Stimulated activated CD4-positive, alpha-beta T cell treated with anti-CD3 and anti-CD28 coated beads, Interleukin-4, amount 100 ng/mL, for 24 hours (primary cell): ENCODE data around the gene CCT5.
"Not testable (repeated sequence)": the region's sequence is repeated elsewhere in the genome, so short reads cannot be mapped to it uniquely, and the experiment has no call there.

Experiments used
- DNase-seq: peaks from one replicate; pipeline ENCODE4 v3.0.0-alpha.2; 2020

Gene CCT5

DNA sequence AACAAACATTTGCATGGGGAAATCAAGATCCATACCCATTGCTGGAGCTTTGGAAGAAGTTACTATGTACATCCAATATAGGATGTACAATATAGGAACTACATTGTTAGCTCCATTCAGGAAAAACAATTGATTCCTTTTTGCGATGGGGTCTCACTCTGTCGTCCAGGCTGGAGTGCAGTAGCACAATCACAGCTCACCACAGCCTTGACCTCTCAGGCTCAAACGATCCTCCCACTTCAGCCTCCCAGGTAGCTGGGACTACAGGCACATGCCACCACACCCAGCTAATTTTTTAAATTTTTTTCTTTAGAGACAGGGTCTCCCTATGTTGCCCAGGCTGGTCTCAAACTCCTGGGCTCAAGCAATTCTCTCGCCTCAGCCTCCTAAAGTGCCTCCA lies 2.9 kb upstream of the CCT5 start:
- not testable (repeated sequence) for DNase-seq

- DNase-seq = no peak
Observed at GRCh38 chr5:10248378-10249260, 1.5 kb upstream of the CCT5 start.

DNA sequence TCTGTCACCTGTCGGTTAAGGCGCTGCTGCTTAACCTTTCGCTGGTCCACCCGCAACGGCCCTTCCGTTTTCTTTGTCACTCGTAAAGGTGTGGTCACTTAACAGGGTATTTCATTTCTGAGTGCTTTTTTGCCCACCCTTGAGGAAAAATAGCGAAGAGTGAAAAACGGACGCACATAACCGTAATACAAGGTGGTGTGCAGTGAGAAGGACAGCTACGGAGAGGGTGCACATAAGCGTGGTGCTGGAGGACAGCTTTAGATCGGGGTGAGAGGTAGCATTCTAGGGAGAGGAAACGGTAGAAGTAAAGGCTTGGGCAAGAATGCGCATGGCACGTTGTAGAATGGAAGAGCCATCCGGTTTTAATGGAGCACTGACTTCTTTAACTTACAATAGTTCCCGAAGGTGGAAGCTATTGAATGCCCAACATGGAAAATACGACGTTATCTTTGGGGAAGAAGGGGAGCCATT lies 761 bp downstream of the CCT5 start:
- no peak for DNase-seq

- DNase-seq = no peak
Observed at GRCh38 chr5:10251405-10251804, 1.3 kb downstream of the CCT5 start.

- no peak for DNase-seq
Observed at GRCh38 chr5:10253390-10253789, 3.3 kb downstream of the CCT5 start.

- DNase-seq = no peak
Observed at GRCh38 chr5:10254686-10255085, 4.6 kb downstream of the CCT5 start.

DNA sequence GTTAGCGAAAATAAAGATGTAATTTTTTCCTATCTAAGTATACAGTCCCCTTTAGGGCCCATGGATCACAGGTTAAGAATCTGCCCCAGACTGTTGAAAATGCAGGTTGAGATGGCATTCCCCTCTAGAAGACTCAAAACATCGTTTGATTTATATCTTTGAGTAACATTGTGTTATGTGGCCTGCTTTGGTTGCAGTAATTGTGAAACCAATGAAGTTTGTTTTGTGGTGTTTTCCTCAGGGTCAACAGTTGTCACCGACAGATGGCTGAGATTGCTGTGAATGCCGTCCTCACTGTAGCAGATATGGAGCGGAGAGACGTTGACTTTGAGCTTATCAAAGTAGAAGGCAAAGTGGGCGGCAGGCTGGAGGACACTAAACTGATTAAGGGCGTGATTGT lies 7.8 kb downstream of the CCT5 start:
- no peak for DNase-seq

DNA sequence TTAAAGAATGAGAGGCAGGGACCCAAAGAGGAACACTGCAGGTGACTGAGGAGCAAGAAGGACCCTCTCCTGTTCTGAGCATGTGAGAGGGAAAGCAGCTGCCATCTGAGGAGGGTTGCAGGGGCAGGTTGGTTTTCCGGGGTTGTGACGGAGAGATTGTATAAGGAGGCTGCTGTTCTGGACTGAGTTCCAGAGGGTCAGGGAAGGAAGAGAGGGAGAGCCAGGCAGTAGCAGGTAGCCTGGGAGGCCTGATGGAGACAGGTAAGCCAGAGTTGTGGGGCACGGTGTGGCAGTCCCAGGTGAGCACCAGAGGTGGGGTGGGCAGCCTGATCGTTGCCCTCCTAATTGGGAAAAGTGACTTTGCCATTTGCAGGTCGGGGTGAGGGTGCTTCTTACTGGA lies 9.8 kb downstream of the CCT5 start:
- no peak for DNase-seq

- no peak for DNase-seq
Observed at GRCh38 chr5:10261065-10261464, 11.0 kb downstream of the CCT5 start.

DNA sequence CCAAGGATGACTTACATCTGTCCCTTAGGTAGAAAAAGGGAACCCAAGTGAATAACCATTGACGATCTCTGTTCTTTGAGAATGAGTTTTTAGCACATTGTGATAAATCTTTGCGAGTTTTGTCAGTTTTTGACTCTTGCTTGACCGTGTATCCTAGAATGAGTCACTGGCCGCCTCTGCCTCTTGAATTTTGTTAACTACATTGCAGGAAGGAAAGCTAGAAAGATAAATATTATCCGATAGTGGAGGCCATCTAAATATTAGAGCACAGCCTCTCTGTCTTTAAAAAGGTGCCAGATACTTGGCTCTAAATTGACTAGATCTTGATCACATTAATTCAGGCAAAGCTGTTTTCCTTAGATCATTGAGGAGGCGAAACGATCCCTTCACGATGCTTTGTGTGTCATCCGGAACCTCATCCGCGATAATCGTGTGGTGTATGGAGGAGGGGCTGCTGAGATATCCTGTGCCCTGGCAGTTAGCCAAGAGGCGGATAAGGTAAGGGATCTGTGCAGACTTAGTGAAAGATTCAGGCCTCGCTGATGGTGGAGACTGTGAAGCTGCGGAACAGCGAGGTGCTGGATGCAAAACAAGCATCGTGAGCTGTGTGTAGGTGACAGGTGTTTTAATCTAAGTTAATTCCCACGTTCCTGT lies 12.2 kb downstream of the CCT5 start:
- no peak for DNase-seq

- DNase-seq = no peak
Observed at GRCh38 chr5:10262995-10263394, 12.9 kb downstream of the CCT5 start.

DNA sequence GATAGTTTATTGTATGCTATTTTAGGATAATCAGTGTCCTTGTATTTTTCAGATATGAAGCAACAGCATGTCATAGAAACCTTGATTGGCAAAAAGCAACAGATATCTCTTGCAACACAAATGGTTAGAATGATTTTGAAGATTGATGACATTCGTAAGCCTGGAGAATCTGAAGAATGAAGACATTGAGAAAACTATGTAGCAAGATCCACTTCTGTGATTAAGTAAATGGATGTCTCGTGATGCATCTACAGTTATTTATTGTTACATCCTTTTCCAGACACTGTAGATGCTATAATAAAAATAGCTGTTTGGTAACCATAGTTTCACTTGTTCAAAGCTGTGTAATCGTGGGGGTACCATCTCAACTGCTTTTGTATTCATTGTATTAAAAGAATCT lies 14.5 kb downstream of the CCT5 start:
- DNase-seq = no peak

DNA sequence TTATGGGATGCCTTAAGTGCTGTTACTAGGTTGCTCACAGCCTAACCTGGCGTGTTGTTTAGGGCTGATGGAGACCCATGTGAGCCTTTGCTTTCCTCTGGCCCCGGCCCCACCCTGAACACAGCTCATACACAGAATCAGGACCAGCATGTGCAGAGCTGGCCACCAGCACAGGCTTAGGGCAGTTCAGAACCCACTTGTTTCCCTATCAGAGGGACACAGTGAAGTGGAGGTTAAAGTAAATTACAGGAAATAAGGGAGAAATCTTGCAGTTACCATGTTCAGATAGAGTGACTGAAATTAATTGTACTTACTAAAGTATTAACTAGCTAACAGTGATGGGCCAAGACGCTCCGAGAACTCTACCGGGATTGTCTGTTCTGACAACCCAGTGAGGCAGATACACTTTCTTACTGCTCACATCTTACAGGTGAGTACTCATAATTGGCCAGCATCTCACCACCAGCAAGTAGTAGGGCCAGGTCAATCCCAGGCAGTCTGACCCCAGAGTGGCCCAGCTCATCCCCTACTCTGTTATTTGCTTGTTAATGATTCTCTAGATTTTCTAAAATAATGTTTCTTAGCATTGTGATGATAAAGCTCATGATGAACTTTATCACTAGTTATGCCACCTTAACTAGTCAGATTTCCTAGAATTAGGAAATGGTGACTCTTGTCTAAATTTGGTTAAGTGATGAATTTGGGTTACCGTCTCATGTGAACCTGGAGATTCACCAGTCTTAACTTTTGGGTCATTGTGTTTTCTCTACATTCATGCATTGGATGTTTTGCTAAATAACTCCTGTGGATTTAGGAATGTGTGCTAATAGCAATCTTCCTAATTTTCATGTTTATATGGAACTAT lies 15.4 kb downstream of the CCT5 start:
- no peak for DNase-seq

- DNase-seq = no peak
Observed at GRCh38 chr5:10266137-10266536, 16.1 kb downstream of the CCT5 start.

DNA sequence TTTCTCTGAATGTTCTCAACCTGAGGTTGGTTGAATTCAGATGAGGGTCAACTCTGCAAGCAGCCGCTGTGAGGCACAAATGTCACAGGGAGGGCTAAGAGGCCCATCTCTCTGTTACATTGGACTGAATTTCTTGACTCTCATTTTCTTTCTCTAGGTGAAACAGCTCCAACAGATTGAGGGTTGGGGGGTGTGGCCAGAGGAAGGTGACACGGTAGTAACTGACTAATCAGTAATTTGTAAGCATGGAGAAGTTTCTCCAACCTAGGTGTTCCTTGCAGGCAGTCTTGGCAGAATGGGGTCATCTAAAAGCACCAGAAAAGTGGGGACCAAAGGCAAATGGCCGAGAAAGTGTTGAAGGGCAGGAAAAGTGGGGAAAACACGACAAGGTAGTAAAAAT lies 16.8 kb downstream of the CCT5 start:
- DNase-seq = no peak

- no peak for DNase-seq
Observed at GRCh38 chr5:10268100-10268499, 18.0 kb downstream of the CCT5 start.

- DNase-seq = no peak
Observed at GRCh38 chr5:10272053-10272874, 22.2 kb downstream of the CCT5 start.

DNA sequence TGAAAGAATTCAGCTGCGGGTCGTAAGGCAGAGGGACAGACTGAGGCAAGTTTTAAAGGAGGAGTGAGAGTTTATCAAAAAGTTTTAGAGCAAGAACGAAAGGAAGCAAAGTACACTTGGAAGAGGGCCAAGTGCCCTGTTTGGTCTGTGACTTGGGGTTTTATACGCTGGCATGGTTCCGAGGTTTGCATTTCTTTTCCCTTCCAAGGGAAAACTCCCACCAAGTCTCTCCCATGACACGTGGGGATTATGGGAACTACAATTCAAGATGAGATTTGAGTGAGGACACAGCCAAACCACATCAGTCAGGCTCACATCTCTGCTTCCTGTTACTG lies 22.8 kb downstream of the CCT5 start:
- DNase-seq = not testable (repeated sequence)

- DNase-seq = no peak
Observed at GRCh38 chr5:10275460-10275859, 25.4 kb downstream of the CCT5 start.

GRCh38 chr5:10275991-10276390 lies 25.9 kb downstream of the CCT5 start:
- no peak for DNase-seq

GRCh38 chr5:10276691-10277090 lies 26.6 kb downstream of the CCT5 start:
- no peak for DNase-seq

DNA sequence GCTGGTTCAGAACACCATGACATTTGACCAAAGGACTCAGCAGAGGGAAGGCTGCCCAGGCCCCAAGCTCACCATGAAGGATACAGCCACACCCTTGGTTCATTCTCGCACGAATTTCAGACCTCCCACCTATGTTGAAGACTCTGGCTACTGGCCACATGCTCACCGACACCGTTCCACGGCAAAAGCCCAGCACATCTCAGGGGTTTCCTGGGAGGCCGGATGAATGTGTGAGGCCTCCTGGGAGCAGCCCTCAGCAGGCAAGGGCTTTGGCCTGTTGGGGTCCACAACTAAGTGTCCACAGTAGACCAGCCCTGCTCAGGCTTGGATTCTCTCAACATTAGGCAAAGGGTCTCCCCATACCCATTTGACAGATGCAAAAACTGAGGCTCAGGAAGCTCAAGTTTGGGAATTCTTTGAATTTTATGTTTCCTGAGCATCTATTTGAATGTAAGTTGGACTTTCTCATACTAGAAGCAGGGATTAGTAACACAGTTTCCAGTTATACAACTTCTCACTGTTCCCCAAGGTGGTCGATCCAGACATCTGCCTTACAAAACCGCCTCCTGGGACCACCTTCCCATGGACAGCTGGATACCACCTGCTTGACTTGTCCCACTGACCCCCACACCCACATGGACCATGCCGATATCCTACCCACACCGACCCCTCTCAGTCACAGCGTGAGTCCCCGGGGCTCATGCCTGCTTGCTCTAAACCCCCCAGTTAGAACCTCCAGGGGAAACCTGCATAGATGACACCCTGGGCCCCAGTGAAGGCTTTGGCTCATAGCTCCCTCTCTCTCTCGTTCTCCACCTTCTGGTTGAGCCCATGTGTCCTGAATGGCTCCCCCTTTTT lies 27.9 kb downstream of the CCT5 start:
- DNase-seq = no peak
